ENCODE data around the gene XDH.

The XDH gene

GRCh38 chr2:31402388-31402787, 12.2 kb downstream of the XDH start:
- no peak for DNase-seq (ENCODE audit: low read depth)

GRCh38 chr2:31401580-31401979, 13.0 kb downstream of the XDH start:
- DNase-seq (ENCODE audit: low read depth), result no peak

GRCh38 chr2:31398881-31399280, 15.7 kb downstream of the XDH start:
- DNase-seq (ENCODE audit: low read depth), result no peak

- no peak for DNase-seq (ENCODE audit: low read depth)
These were observed 17.4 kb downstream of the XDH start for GRCh38 chr2:31397094-31397493.

GRCh38 chr2:31390324-31390723, 24.2 kb downstream of the XDH start:
- DNase-seq (ENCODE audit: low read depth), result no peak

GRCh38 chr2:31388736-31389135, 25.8 kb downstream of the XDH start:
- DNase-seq (ENCODE audit: low read depth), result no peak

- DNase-seq (ENCODE audit: low read depth), result no peak
These were observed 26.7 kb downstream of the XDH start for GRCh38 chr2:31387850-31388249.

GRCh38 chr2:31386648-31387047, 27.9 kb downstream of the XDH start:
- no peak for DNase-seq (ENCODE audit: low read depth)

GRCh38 chr2:31386172-31386571, 28.4 kb downstream of the XDH start:
- DNase-seq (ENCODE audit: low read depth), result no peak

GRCh38 chr2:31384771-31385276, 29.7 kb downstream of the XDH start:
- DNase-seq (ENCODE audit: low read depth), result no peak

- DNase-seq (ENCODE audit: low read depth), result no peak
These were observed 30.2 kb downstream of the XDH start for GRCh38 chr2:31384351-31384750.

- DNase-seq (ENCODE audit: low read depth), result no peak
These were observed 30.9 kb downstream of the XDH start for GRCh38 chr2:31383471-31384153.

GRCh38 chr2:31382452-31383120, 32.0 kb downstream of the XDH start:
- no peak for DNase-seq (ENCODE audit: low read depth)

GRCh38 chr2:31381601-31382000, 32.9 kb downstream of the XDH start:
- DNase-seq (ENCODE audit: low read depth), result no peak

- DNase-seq (ENCODE audit: low read depth), result no peak
These were observed 34.3 kb downstream of the XDH start for GRCh38 chr2:31380243-31380642.

- no peak for DNase-seq (ENCODE audit: low read depth)
These were observed 34.8 kb downstream of the XDH start for GRCh38 chr2:31379747-31380146.

GRCh38 chr2:31378791-31379501, 35.6 kb downstream of the XDH start:
- DNase-seq (ENCODE audit: low read depth), result no peak

- no peak for DNase-seq (ENCODE audit: low read depth)
These were observed 36.2 kb downstream of the XDH start for GRCh38 chr2:31378389-31378788.

GRCh38 chr2:31373127-31373526, 41.4 kb downstream of the XDH start:
- DNase-seq (ENCODE audit: low read depth), result no peak

- no peak for DNase-seq (ENCODE audit: low read depth)
These were observed 42.4 kb downstream of the XDH start for GRCh38 chr2:31372097-31372496.

GRCh38 chr2:31371691-31372090, 42.9 kb downstream of the XDH start:
- DNase-seq (ENCODE audit: low read depth), result no peak

- no peak for DNase-seq (ENCODE audit: low read depth)
These were observed 47.8 kb downstream of the XDH start for GRCh38 chr2:31366733-31367132.

- no peak for DNase-seq (ENCODE audit: low read depth)
These were observed 48.6 kb downstream of the XDH start for GRCh38 chr2:31365834-31366505.

Measured in stimulated activated CD8-positive, alpha-beta memory T cell treated with anti-CD3 and anti-CD28 coated beads, Interleukin-12 subunit alpha, Interleukin-12 subunit beta, amount 100 ng/mL, for 4 hours (primary cell).